ENCODE results near the gene PPP1R3D. TPM values are rescaled to one million over a fixed set of nuclear protein-coding genes. Genes with fewer than 3 reads are reported as not detected.

PPP1R3D gene
- total and polyA plus RNA-seq, 2 of the 8 experiments (the other 6 are each of a cell fraction or from before 2014, with no cell fraction given) = 1.4 to 3.9 TPM

DNA sequence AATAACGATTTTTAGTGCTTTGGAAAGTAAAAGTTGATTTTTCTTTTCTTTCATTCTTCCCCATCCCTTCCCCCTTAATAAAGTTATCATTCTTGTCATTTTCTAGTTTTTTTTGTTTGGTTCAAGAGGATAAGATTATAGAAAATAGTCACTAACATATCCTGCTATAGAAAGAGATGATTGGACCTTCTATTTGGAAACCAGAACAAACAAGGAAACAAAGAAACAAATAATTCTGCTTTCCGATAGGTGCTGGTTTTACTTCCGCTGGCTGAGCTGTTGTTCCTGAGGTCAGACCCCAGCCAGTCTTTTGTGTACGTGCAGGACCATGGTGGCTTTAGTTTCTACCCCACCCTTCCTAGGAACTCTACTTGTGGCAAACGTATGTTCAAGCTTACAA, 18.0 kb upstream of the PPP1R3D start, which contains the start of gene CDH26:
Gene CDH26, plus strand, starts transcription at position 301 of the 400 bp plus-strand sequence. CDS start 304 bp downstream, outside the sequence.
- H3K14ac ChIP-seq (ENCODE audit: insufficient read length) = no peak within 1 kb of the TSS
- H3K4ac ChIP-seq (replicated peaks; ENCODE audit: insufficient read length, low read depth, low read length) = no peak within 1 kb of the TSS
- H2BK20ac ChIP-seq (ENCODE audit: low read length) = no peak within 1 kb of the TSS
- DNase-seq (ENCODE audit: low read depth in 1 of 2, low spot score in 2 of 2) (no peak), FAIRE-seq (no peak)
- no peaks in the 10 kb centered on the region for H3K23me2 ChIP-seq (ENCODE audit: low read depth, low read length)
- ChIA-PET POLR2A (ENCODE audit: partially characterized antibody) (interaction anchor here (0.7 to 0.9 kb wide), 2 partner anchors 18 to 154 kb away, joined by 3 read pairs; partner anchors contain the start of genes FAM217B and PPP1R3D), CTCF (ENCODE audit: partially characterized antibody) (interaction anchor here (1.2 to 1.5 kb wide), 4 partner anchors 8 to 98 kb away, joined by 4 to 5 read pairs (median 5); partner anchors contain the start of gene SYCP2)
- no peak for TF ChIP-seq TAF7 (optimal IDR thresholded peaks at IDR 0.05; ENCODE audit: borderline replicate concordance, low read depth, low read length)
- TF ChIP-seq NRF1 (IDR thresholded peaks at IDR 0.05; ENCODE audit: low read depth, low read length) = no peak
- TF ChIP-seq RXRA (IDR thresholded peaks at IDR 0.05; ENCODE audit: insufficient read depth, low read depth, low read length) = no peak
- TF ChIP-seq SP1 (IDR thresholded peaks at IDR 0.05; ENCODE audit: low read depth, low read length) = no peak
- no peak for TF ChIP-seq YY1 (IDR thresholded peaks at IDR 0.05; ENCODE audit: low read depth, low read length)
- TF ChIP-seq GTF2F1 (IDR thresholded peaks at IDR 0.05; ENCODE audit: borderline replicate concordance, low read depth, low read length) = no peak
- H2BK12ac ChIP-seq (ENCODE audit: low read depth, low read length) = no peak within 1 kb of the TSS
- no peaks in the 10 kb centered on the region for H3K9me3 ChIP-seq (ENCODE audit: insufficient read depth in 2 of 2, low read depth in 1 of 2, low read length in 1 of 2)
- no peaks in the 10 kb centered on the region for H3K79me2 ChIP-seq (ENCODE audit: control insufficient read depth in 1 of 2, insufficient read depth in 2 of 2, low read length in 2 of 2)
- no peak within 1 kb of the TSS for H4K91ac ChIP-seq (replicated peaks; ENCODE audit: insufficient read length, low read length)
- no peak within 1 kb of the TSS for H4K8ac ChIP-seq (ENCODE audit: extremely low read depth, insufficient read depth, low read length)
- no peak within 1 kb of the TSS for H3K4me2 ChIP-seq (ENCODE audit: insufficient read depth in 1 of 2, low read depth in 2 of 2, low read length in 2 of 2)
- H4K5ac ChIP-seq (ENCODE audit: insufficient read length, low read depth, low read length) = no peak within 1 kb of the TSS
- H2AK5ac ChIP-seq (ENCODE audit: low read depth, low read length) = no peak within 1 kb of the TSS
- no peak within 1 kb of the TSS for H3K18ac ChIP-seq (ENCODE audit: extremely low read depth, low read length)
- no peak within 1 kb of the TSS for H3K27ac ChIP-seq (ENCODE audit: low read depth, low read length)
- H3K23ac ChIP-seq (ENCODE audit: insufficient read length) = no peak within 1 kb of the TSS
- H4K20me1 ChIP-seq (replicated peaks in 1 of 2; ENCODE audit: control insufficient read depth in 1 of 2, insufficient read depth in 2 of 2, low read length in 2 of 2) = no peaks in the 10 kb centered on the region
- 0 out of 7 replicates have a peak, but pooled peaks cover 0 to 2% (median 0%) of the 10 kb centered on the region in 4 experiments for H3K4me1 ChIP-seq (replicated peaks in 1 of 4; ENCODE audit: control insufficient read depth in 3 of 4, insufficient read depth in 4 of 4, low read length in 3 of 4)
- WGBS, 2 experiments (ENCODE audit: extremely low coverage in 1 of 2, insufficient coverage in 1 of 2, insufficient read length in 1 of 2, insufficient replicate concordance in 2 of 2, low coverage in 1 of 2, low lambda C conversion rate in 2 of 2, missing lambda C conversion rate in 1 of 2) = 79% methylated on average over 5 of the region's 5 CpGs; no CpG with 5 or more reads in 1 of the 2 experiments
- peak within 1 kb of the TSS; percentile 81; the same call in 1 of the 2 replicates for H2AFZ ChIP-seq (ENCODE audit: low read length)
- H3K79me1 ChIP-seq (ENCODE audit: low read depth, low read length) = no peaks in the 10 kb centered on the region
- H3K27me3 ChIP-seq (replicated peaks in 1 of 4; ENCODE audit: control insufficient read depth in 3 of 4, extremely low read depth in 1 of 4, insufficient read depth in 3 of 4, low read length in 3 of 4) = no peaks in the 10 kb centered on the region; a peak in 2 of 7 replicates
- H3K56ac ChIP-seq (replicated peaks; ENCODE audit: insufficient read length, low read depth, low read length) = no peak within 1 kb of the TSS
- no peak within 1 kb of the TSS for H3K9ac ChIP-seq (replicated peaks in 1 of 4; ENCODE audit: extremely low read depth in 1 of 4, low read depth in 3 of 4, low read length in 3 of 4)
- H2BK15ac ChIP-seq (ENCODE audit: low read length) = no peak within 1 kb of the TSS
- H3K4me3 ChIP-seq (ENCODE audit: extremely low read depth in 1 of 4, insufficient read depth in 2 of 4, low read depth in 3 of 4, low read length in 4 of 4) = no peak within 1 kb of the TSS
- no peak within 1 kb of the TSS for H2BK120ac ChIP-seq (replicated peaks; ENCODE audit: low read depth, low read length)
- H3K36me3 ChIP-seq (ENCODE audit: control insufficient read depth in 2 of 4, insufficient read depth in 4 of 4, low read length in 3 of 4) = no peaks in the 10 kb centered on the region
- no peak within 1 kb of the TSS for H2BK5ac ChIP-seq (ENCODE audit: low read depth, low read length)

All from H1 (cell line).